Neural cell (in vitro differentiated cells): ENCODE data around the gene CSNK1A1L. TPM values are rescaled to one million over a fixed set of nuclear protein-coding genes. Genes with fewer than 3 reads are reported as not detected.

Experiments
- H2AFZ ChIP-seq: fragments of 200-600, 300-800 bp; sonication (generic), shearing (Covaris generic); 2 replicates; pipeline ENCODE4 v1.6.0; 2014; ENCODE audit warnings: low read depth, mild to moderate bottlenecking, antibody characterized with exemption, low read length, moderate library complexity
- H3F3A ChIP-seq: fragments of 200-600 bp; shearing (Covaris generic); 2 replicates; pipeline ENCODE4 v1.6.1; 2016; ENCODE audit warnings: mild to moderate bottlenecking, moderate library complexity, mixed read lengths, antibody characterized with exemption, low read length; ENCODE audit not compliant: insufficient read depth, poor library complexity, severe bottlenecking
- H3K27ac ChIP-seq: fragments of 200-600, 300-800 bp; sonication (generic), shearing (Covaris generic); 2 replicates; pipeline ENCODE4 v1.5.1; 2014; ENCODE audit warnings: mild to moderate bottlenecking, low read length, moderate library complexity
- H3K27me3 ChIP-seq: fragments of 300-800, 200-600 bp; sonication (generic), shearing (Covaris generic); 2 replicates; pipeline ENCODE4 v1.6.0; 2014; ENCODE audit warnings: mild to moderate bottlenecking, low read depth, low read length, moderate library complexity; ENCODE audit not compliant: insufficient read depth
- H3K36me3 ChIP-seq: fragments of 300-800, 200-600 bp; sonication (generic), shearing (Covaris generic); 2 replicates; pipeline ENCODE4 v1.5.1; 2014; ENCODE audit warnings: mild to moderate bottlenecking, antibody characterized with exemption, low read length, moderate library complexity; ENCODE audit not compliant: insufficient read depth
- H3K4me2 ChIP-seq: fragments of 300-800, 200-600 bp; sonication (generic), shearing (Covaris generic); 2 replicates; pipeline ENCODE4 v1.6.0; 2014; ENCODE audit warnings: mild to moderate bottlenecking, low read length
- H3K4me3 ChIP-seq: fragments of 300-800, 200-600 bp; sonication (generic), shearing (Covaris generic); 2 replicates; pipeline ENCODE4 v1.5.1; 2014; ENCODE audit warnings: mild to moderate bottlenecking, low read length, moderate library complexity
- H3K79me2 ChIP-seq: fragments of 200-600 bp; shearing (Covaris generic); replicated peaks from 2 replicates; pipeline ENCODE4 v1.6.0; 2014; ENCODE audit warnings: mild to moderate bottlenecking, low read length, moderate library complexity; ENCODE audit not compliant: insufficient read depth
- H3K9ac ChIP-seq: fragments of 300-800, 200-600 bp; sonication (generic), shearing (Covaris generic); 2 replicates; pipeline ENCODE4 v1.6.1; 2016; ENCODE audit warnings: mild to moderate bottlenecking, low read length, mixed read lengths
- H3K9me2 ChIP-seq: fragments of 200-600 bp; shearing (Covaris generic); 2 replicates; pipeline ENCODE4 v1.6.1; 2016; ENCODE audit warnings: mild to moderate bottlenecking, low read length, mixed read lengths; ENCODE audit not compliant: insufficient read depth
- H3K9me3 ChIP-seq: fragments of 200-600, 300-800 bp; sonication (generic), shearing (Covaris generic); 2 replicates; pipeline ENCODE4 v1.6.1; 2016; ENCODE audit warnings: mild to moderate bottlenecking, mixed run types, low read length, moderate library complexity, mixed read lengths
- H4K20me1 ChIP-seq: fragments of 200-600 bp; shearing (Covaris generic); 2 replicates; pipeline ENCODE4 v1.6.1; 2016; ENCODE audit warnings: mild to moderate bottlenecking, mixed run types; ENCODE audit not compliant: insufficient read depth
- CTCF ChIP-seq: fragments of 450-650 bp; IDR thresholded peaks from 2 replicates; pipeline ENCODE4 v1.5.1; 2014; ENCODE audit warnings: antibody characterized with exemption, mild to moderate bottlenecking, moderate library complexity; ENCODE audit not compliant: poor library complexity, severe bottlenecking
- EP300 ChIP-seq: fragments of 450-650 bp; conservative IDR thresholded peaks from 2 replicates; pipeline ENCODE4 v1.6.1; 2014; ENCODE audit warnings: antibody characterized with exemption, mild to moderate bottlenecking, moderate library complexity; ENCODE audit not compliant: poor library complexity, severe bottlenecking
- EZH2 ChIP-seq: fragments of 200-600, 300-800 bp; shearing (Covaris generic), sonication (generic); IDR thresholded peaks from 2 replicates; pipeline ENCODE4 v1.6.1; 2014; ENCODE audit warnings: antibody characterized with exemption, low read length, borderline replicate concordance, mild to moderate bottlenecking; ENCODE audit not compliant: insufficient read depth, poor library complexity, severe bottlenecking
- MXI1 ChIP-seq: fragments of 450-650 bp; conservative IDR thresholded peaks from 2 replicates; pipeline ENCODE4 v1.6.1; 2014; ENCODE audit warnings: antibody characterized with exemption, mild to moderate bottlenecking; ENCODE audit not compliant: poor library complexity, severe bottlenecking
- POLR2AphosphoS5 ChIP-seq: IDR thresholded peaks from 2 replicates; pipeline ENCODE4 v1.6.1; 2012
- RAD21 ChIP-seq: fragments of 450-650 bp; conservative IDR thresholded peaks from 2 replicates; pipeline ENCODE4 v1.6.1; 2014; ENCODE audit warnings: antibody characterized with exemption, mild to moderate bottlenecking, moderate library complexity
- REST ChIP-seq: IDR thresholded peaks from 2 replicates; pipeline ENCODE4 v1.6.1; 2012; ENCODE audit warnings: borderline replicate concordance
- SMC3 ChIP-seq: fragments of 450-650 bp; conservative IDR thresholded peaks from 2 replicates; pipeline ENCODE4 v1.6.1; 2014; ENCODE audit warnings: antibody characterized with exemption, mild to moderate bottlenecking, moderate library complexity; ENCODE audit not compliant: poor library complexity
- TAF1 ChIP-seq: IDR thresholded peaks from 2 replicates; pipeline ENCODE4 v1.6.1; 2012; ENCODE audit warnings: low read depth
- polyA plus RNA-seq: library from polyadenylated mRNA; depleted of rRNA; stranded (reverse); fragments of >200 nt; gene quantifications from 2 replicates; pipeline ENCODE4 v1.2.3, GENCODE V29; 2014

The CSNK1A1L gene
- polyA plus RNA-seq, 1 donor from 2014 or later = not detected

GRCh38 chr13:37141011-37141410, 35.5 kb upstream of the CSNK1A1L start:
- no peak overlapping the region for H2AFZ ChIP-seq
- H3K4me3 ChIP-seq = no peak overlapping the region
- H3K27me3 ChIP-seq = no peaks in the 10 kb centered on the region
- no peaks in the 10 kb centered on the region for H3F3A ChIP-seq
- no peak overlapping the region for H3K27ac ChIP-seq
- H4K20me1 ChIP-seq = no peaks in the 10 kb centered on the region
- no peak for TF ChIP-seq EP300
- TF ChIP-seq SMC3 = no peak
- H3K79me2 ChIP-seq = no peaks in the 10 kb centered on the region
- H3K9ac ChIP-seq = no peak overlapping the region
- no peaks in the 10 kb centered on the region for H3K9me3 ChIP-seq
- H3K36me3 ChIP-seq = no peaks in the 10 kb centered on the region
- H3K9me2 ChIP-seq = no peaks in the 10 kb centered on the region
- no peak overlapping the region for H3K4me2 ChIP-seq

- no peak for TF ChIP-seq POLR2AphosphoS5
- no peak for TF ChIP-seq TAF1
- no peak for TF ChIP-seq MXI1
- TF ChIP-seq RAD21 = no peak
- no peak for TF ChIP-seq EP300
- no peak for TF ChIP-seq REST
- TF ChIP-seq CTCF = no peak
These were observed 33.9 kb upstream of the CSNK1A1L start for GRCh38 chr13:37139356-37139755.

GRCh38 chr13:37138926-37139325, 33.5 kb upstream of the CSNK1A1L start:
- Histone ChIP-seq H2AFZ (no peak overlapping the region), H3K36me3 (no peaks in the 10 kb centered on the region), H3K4me2 (no peak overlapping the region), H3K9me3 (no peaks in the 10 kb centered on the region), H3K27ac (no peak overlapping the region), H3K27me3 (no peaks in the 10 kb centered on the region), H3K9me2 (no peaks in the 10 kb centered on the region), H3F3A (no peaks in the 10 kb centered on the region), H3K79me2 (no peaks in the 10 kb centered on the region), H3K4me3 (no peak overlapping the region), H3K9ac (no peak overlapping the region), H4K20me1 (no peaks in the 10 kb centered on the region)
- no peak for TF ChIP-seq POLR2AphosphoS5
- TF ChIP-seq EP300 = no peak
- no peak for TF ChIP-seq REST
- no peak for TF ChIP-seq SMC3
- no peak for TF ChIP-seq RAD21
- TF ChIP-seq CTCF = no peak
- no peak for TF ChIP-seq TAF1
- TF ChIP-seq EZH2 = no peak
- TF ChIP-seq MXI1 = no peak

More at GRCh38 chr13:37139356-37139755, 33.9 kb upstream of the CSNK1A1L start:
- Histone ChIP-seq H3K4me3 (no peak overlapping the region), H3K36me3 (no peaks in the 10 kb centered on the region), H3K9me2 (no peaks in the 10 kb centered on the region), H3K27ac (no peak overlapping the region), H3K9me3 (no peaks in the 10 kb centered on the region), H4K20me1 (no peaks in the 10 kb centered on the region), H3F3A (no peaks in the 10 kb centered on the region), H3K79me2 (no peaks in the 10 kb centered on the region), H3K9ac (no peak overlapping the region), H3K27me3 (no peaks in the 10 kb centered on the region), H3K4me2 (no peak overlapping the region), H2AFZ (no peak overlapping the region)
